HUES48 (cell line): ENCODE results near the gene AMBRA1.
"Not testable (repeated sequence)": the region's sequence is repeated elsewhere in the genome, so short reads cannot be mapped to it uniquely, and the experiment has no call there.

Source experiments
- H3K27ac ChIP-seq: one replicate; pipeline ENCODE4 v1.7.0; 2013; ENCODE audit warnings: low read depth, low read length, inconsistent platforms
- H3K27me3 ChIP-seq: 2 replicates; pipeline ENCODE4 v1.6.1; 2013; ENCODE audit warnings: mild to moderate bottlenecking, low read length; ENCODE audit not compliant: control insufficient read depth, insufficient read depth
- H3K36me3 ChIP-seq: 2 replicates; pipeline ENCODE4 v1.6.1; 2013; ENCODE audit warnings: low read length; ENCODE audit not compliant: control insufficient read depth, insufficient read depth
- H3K4me1 ChIP-seq: 2 replicates; pipeline ENCODE4 v1.6.1; 2013; ENCODE audit warnings: mild to moderate bottlenecking, low read length; ENCODE audit not compliant: control insufficient read depth, insufficient read depth
- H3K4me3 ChIP-seq: 2 replicates; pipeline ENCODE4 v1.5.1; 2013; ENCODE audit warnings: mild to moderate bottlenecking, low read depth, low read length
- H3K9ac ChIP-seq: 2 replicates; pipeline ENCODE4 v1.6.1; 2013; ENCODE audit warnings: mild to moderate bottlenecking, low read depth, low read length, moderate library complexity
- H3K9me3 ChIP-seq: 2 replicates; pipeline ENCODE4 v1.6.1; 2013; ENCODE audit warnings: low read length; ENCODE audit not compliant: control insufficient read depth, insufficient read depth

The AMBRA1 gene

DNA sequence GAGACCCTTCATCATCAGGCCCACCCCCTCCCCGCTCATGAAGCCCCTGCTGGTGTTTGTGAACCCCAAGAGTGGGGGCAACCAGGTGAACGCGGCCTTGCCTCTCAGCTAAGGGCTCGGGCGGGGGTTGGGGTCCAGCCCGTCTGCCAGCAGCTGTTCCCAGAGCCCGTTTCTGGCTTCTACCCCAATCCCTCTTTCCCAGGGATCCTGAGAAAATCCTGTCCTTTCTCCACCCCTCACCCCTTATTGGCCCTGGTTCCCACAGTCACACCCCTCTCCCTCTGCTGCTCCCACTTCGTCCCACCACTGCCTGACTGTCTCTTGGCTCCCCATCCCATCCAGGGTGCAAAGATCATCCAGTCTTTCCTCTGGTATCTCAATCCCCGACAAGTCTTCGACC is 221.7 kb downstream of the AMBRA1 start:
- Histone ChIP-seq H3K27ac (no peak overlapping the region), H3K4me3 (no peak overlapping the region), H3K36me3 (peaks cover 75% of the 10 kb centered on the region), H3K9me3 (no peaks in the 10 kb centered on the region), H3K27me3 (no peaks in the 10 kb centered on the region), H3K4me1 (peaks cover 5% of the 10 kb centered on the region; the same call in 1 of the 2 replicates), H3K9ac (no peak overlapping the region)

DNA sequence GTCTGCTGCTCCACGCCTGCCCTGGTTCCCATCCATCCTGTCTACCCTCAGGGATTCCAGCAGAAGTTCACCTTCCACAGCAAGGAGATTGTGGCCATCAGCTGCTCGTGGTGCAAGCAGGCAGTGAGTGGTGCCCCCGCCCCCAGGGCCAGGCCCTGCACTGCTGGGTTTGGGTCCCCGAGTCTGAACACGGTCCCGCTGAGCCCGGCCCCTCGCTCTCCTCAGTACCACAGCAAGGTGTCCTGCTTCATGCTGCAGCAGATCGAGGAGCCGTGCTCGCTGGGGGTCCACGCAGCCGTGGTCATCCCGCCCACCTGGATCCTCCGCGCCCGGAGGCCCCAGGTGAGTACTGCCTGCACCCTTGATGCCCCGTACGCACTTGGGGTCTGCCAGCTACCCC is 222.6 kb downstream of the AMBRA1 start:
- not testable (repeated sequence) for H3K27ac ChIP-seq, H3K4me1 ChIP-seq, H3K9me3 ChIP-seq, H3K9ac ChIP-seq, H3K27me3 ChIP-seq, H3K4me3 ChIP-seq
- peaks cover 68% of the 10 kb centered on the region for H3K36me3 ChIP-seq

DNA sequence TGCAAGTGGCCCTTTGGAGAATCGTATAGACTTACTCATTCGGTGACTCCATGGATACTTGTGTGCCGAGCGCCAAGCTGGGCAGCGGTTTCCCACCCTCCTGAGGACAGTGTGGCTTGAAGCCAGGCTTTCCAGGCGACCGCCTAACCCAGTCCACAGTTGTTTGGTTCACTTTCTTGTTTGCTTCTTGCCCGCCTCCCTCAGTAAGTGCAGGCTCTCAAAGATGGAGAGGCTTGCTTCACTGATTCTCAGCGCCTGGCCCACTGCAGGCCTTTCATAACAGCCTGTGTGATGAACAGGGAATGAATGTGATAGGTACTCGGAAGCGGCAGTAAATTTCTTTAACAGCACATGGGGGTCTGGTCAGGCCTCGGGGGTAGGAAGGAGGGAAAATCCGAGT is 223.6 kb downstream of the AMBRA1 start:
- Histone ChIP-seq H3K9ac (no peak overlapping the region), H3K36me3 (peaks cover 58% of the 10 kb centered on the region), H3K27me3 (no peaks in the 10 kb centered on the region)

DNA sequence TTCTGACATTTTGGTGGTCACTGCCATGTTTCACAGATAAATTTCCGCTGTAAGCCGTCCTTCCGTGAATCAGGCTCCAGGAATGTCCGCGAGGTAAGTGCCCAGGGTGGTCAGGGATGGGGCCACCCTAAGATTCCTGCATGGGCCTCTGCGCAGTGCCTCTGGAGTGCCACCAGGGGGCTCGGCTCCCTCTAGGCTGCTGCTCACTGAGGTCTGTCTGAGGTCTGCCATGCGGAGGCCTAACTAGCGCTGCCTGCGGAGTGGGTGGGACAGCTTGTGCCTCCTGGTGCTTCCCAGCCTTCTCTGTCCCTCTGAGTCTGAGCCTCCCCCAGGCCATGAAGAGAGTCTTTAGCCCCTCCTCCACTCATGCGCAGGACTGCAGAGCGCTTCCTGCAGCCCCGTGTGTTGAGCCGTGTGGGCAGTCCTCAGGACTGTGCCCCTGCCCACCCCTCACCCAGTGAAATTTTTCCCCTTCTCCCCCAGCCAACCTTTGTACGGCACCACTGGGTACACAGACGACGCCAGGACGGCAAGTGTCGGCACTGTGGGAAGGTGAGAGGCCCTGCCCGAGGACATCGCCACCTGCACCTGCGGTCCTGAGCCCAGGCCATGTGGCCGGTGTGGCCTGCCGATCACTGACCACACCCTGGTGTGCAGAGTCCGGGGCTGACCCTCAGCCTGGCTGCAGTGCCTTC is 224.2 kb downstream of the AMBRA1 start:
- Histone ChIP-seq H3K27ac (peak overlapping the region; percentile 52), H3K9ac (no peak overlapping the region; the same call in 1 of the 2 replicates), H3K4me3 (no peak overlapping the region), H3K36me3 (peaks cover 51% of the 10 kb centered on the region), H3K4me1 (peaks cover 5% of the 10 kb centered on the region; the same call in 1 of the 2 replicates), H3K9me3 (no peaks in the 10 kb centered on the region), H3K27me3 (no peaks in the 10 kb centered on the region)

More for the DNA sequence above, 223.6 kb downstream of the AMBRA1 start:
- no peaks in the 10 kb centered on the region for H3K9me3 ChIP-seq
- H3K27ac ChIP-seq = no peak overlapping the region
- peaks cover 5% of the 10 kb centered on the region; the same call in 1 of the 2 replicates for H3K4me1 ChIP-seq
- no peak overlapping the region for H3K4me3 ChIP-seq

DNA sequence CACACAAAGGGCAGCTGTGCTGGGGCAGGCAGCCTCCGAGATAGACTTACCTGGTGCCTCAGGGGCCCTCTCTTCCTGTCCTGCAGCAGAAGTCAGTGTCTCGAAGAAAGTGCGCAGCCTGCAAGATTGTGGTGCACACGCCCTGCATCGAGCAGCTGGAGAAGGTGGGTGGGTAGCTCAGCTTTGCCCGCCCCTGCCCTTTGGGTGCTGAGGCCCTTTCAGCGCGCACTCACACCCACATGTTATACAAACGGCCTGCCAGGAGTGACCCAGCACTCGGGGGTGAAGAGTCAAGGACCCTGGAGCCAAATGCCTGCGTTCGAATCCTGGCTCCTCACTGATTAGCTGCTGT is 225.9 kb downstream of the AMBRA1 start:
- no peak overlapping the region for H3K9ac ChIP-seq
- H3K27ac ChIP-seq = no peak overlapping the region
- H3K27me3 ChIP-seq = no peaks in the 10 kb centered on the region
- H3K9me3 ChIP-seq = no peaks in the 10 kb centered on the region
- H3K4me3 ChIP-seq = no peak overlapping the region
- H3K36me3 ChIP-seq = peaks cover 38% of the 10 kb centered on the region
- peaks cover 5% of the 10 kb centered on the region; the same call in 1 of the 2 replicates for H3K4me1 ChIP-seq

DNA sequence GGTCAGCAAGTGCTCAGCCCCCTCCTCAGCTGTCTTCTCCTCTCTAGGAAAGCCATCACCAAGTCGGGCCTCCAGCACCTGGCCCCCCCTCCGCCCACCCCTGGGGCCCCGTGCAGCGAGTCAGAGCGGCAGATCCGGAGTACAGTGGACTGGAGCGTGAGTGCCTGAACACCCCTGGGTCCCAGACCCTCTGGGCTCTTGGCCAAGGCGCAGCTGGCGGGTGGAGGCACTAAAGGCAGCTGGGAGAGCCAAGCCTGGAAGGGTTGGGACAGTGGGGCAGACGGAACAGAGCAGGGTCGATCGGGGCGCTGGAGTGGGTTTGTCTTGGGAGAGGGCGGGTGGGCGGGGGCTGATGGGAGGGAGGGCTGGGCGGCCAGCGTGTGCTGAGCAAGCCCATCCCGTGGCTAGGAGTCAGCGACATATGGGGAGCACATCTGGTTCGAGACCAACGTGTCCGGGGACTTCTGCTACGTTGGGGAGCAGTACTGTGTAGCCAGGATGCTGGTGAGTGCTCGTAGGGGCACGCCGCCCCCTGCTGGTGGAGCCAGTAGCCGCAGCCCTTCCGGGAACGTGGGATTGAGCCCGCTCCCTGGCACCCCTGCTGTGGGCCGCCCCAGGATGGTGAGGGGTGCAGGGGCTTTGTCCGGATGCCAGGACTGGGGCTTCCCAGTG is 226.4 kb downstream of the AMBRA1 start:
- H3K27ac ChIP-seq = no peak overlapping the region

DNA sequence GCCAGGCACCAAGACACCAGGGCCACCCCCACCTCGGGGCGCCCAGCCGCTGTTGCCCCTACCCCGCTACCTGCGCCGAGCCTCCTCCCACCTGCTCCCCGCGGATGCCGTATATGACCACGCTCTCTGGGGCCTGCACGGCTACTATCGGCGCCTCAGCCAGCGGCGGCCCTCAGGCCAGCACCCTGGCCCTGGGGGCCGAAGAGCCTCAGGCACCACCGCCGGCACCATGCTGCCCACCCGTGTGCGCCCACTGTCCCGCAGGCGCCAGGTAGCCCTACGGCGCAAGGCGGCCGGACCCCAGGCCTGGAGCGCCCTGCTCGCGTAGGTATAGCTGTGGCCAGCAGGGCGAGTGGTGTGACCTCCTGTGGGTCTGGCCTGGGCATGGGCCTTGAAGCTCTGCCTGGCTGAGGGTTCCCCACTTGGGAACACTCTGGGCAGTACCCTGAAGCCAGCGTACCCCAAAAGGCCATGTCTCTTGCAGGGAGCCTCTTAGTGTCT is 227.1 kb downstream of the AMBRA1 start:
- Histone ChIP-seq H3K9ac (no peak overlapping the region), H3K36me3 (peaks cover 28% of the 10 kb centered on the region), H3K9me3 (no peaks in the 10 kb centered on the region), H3K4me1 (peaks cover 8% of the 10 kb centered on the region; the same call in 1 of the 2 replicates), H3K4me3 (no peak overlapping the region), H3K27me3 (no peaks in the 10 kb centered on the region), H3K27ac (no peak overlapping the region)

More for the DNA sequence above, 226.4 kb downstream of the AMBRA1 start:
- no peak overlapping the region for H3K4me3 ChIP-seq
- H3K9ac ChIP-seq = no peak overlapping the region
- peaks cover 5% of the 10 kb centered on the region; the same call in 1 of the 2 replicates for H3K4me1 ChIP-seq
- no peaks in the 10 kb centered on the region for H3K27me3 ChIP-seq
- no peaks in the 10 kb centered on the region for H3K9me3 ChIP-seq
- H3K36me3 ChIP-seq = peaks cover 33% of the 10 kb centered on the region

DNA sequence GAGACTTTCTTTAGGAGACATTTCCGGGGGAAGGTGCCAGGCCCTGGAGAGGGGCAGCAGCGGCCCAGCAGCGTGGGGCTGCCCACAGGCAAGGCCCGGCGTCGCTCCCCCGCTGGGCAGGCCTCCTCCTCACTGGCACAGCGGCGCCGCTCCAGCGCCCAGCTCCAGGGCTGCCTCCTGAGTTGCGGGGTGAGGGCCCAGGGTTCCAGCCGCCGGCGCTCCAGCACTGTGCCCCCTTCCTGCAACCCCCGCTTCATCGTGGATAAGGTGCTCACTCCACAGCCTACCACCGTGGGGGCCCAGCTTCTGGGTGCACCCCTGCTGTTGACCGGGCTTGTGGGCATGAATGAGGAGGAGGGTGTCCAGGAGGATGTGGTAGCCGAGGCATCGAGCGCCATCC is 227.6 kb downstream of the AMBRA1 start:
- H3K36me3 ChIP-seq = peaks cover 23% of the 10 kb centered on the region
- H3K27ac ChIP-seq = no peak overlapping the region
- H3K4me3 ChIP-seq = no peak overlapping the region
- H3K9ac ChIP-seq = no peak overlapping the region
- H3K27me3 ChIP-seq = no peaks in the 10 kb centered on the region
- no peaks in the 10 kb centered on the region for H3K9me3 ChIP-seq
- H3K4me1 ChIP-seq = peaks cover 10% of the 10 kb centered on the region; the same call in 1 of the 2 replicates

DNA sequence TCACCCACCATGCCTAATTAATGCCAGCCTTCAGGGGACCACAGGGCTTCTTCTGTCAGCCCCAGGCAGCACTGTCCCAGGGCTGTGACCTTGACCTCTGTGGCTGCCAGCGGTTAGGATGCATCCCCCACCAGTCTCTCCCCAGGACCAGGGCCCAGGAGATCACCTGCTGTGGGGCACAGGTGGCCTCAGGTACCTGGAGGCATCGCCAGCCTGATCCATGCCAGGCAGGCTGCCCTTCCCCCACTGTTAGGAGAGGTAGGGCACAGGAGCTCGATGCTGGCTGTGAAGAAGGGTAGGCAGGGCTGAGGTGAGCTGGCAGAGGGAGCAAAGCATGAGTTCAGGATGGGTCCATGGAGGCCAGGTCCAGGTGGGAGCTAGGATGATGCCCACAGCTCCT is 229.0 kb downstream of the AMBRA1 start:
- H3K27me3 ChIP-seq = no peaks in the 10 kb centered on the region
- H3K27ac ChIP-seq = no peak overlapping the region
- peaks cover 13% of the 10 kb centered on the region; the same call in 1 of the 2 replicates for H3K4me1 ChIP-seq
- no peak overlapping the region for H3K9ac ChIP-seq
- H3K4me3 ChIP-seq = no peak overlapping the region
- H3K36me3 ChIP-seq = peaks cover 14% of the 10 kb centered on the region
- no peaks in the 10 kb centered on the region for H3K9me3 ChIP-seq

DNA sequence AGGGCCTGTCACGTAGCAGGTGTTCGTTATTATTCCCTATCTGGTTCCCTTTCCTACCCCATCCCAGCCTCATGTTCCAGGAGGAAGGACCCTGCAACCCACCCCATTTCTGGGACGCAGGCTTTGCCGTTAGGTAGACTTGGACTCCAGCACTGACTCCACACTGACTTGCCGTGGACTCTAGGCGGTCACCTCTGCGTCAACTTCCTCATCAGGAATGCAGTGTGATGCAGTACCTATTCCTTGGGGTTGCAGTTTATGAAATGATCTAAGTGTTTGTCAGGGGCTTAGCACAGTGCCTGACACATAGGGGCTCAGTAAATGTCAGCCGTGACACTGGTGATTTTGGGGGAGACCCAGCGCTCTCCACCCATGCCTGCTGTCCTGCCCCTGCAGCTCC is 229.8 kb downstream of the AMBRA1 start:
- H3K27ac ChIP-seq = no peak overlapping the region
- H3K4me3 ChIP-seq = no peak overlapping the region
- H3K4me1 ChIP-seq = peaks cover 10% of the 10 kb centered on the region; the same call in 1 of the 2 replicates
- no peak overlapping the region for H3K9ac ChIP-seq
- no peaks in the 10 kb centered on the region for H3K9me3 ChIP-seq
- no peaks in the 10 kb centered on the region for H3K27me3 ChIP-seq
- peaks cover 10% of the 10 kb centered on the region for H3K36me3 ChIP-seq

DNA sequence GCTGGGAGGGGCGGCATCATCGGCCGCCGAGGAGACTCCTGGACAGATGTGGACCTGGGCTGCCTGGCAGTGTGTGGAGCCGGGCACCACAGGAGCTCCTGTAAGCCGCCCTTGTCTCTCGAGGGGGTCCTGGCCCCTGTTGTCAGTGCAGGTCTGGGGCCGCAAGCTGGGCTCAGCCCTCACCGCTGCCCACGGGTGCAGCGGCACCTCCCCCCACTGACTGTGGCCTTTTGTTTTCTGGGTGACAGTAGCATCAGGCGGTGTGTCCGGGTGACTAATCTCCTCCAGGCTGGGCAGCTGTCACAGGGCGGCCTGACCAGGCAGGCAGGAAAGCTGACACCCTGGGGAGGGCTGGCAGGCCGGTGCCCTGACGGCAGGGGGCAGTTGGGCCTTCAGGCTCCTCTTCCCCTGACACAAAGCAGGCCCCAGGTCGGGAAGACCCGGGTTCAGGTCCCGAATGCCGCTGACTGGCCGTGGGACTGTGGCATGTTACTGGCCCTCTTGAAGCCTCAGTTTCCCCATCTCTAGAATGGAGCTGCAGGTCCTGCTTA is 230.3 kb downstream of the AMBRA1 start:
- no peak overlapping the region for H3K4me3 ChIP-seq
- peaks cover 10% of the 10 kb centered on the region; the same call in 1 of the 2 replicates for H3K4me1 ChIP-seq
- peaks cover 8% of the 10 kb centered on the region for H3K36me3 ChIP-seq
- H3K27me3 ChIP-seq = no peaks in the 10 kb centered on the region
- H3K9me3 ChIP-seq = no peaks in the 10 kb centered on the region
- H3K9ac ChIP-seq = no peak overlapping the region
- no peak overlapping the region for H3K27ac ChIP-seq
